HG02759 (cell line): ENCODE results near the gene MARCHF7.
A peak's percentile ranks its signal among the peaks of the same experiment; 100 is the strongest.
"Not testable (repeated sequence)": the region's sequence is repeated elsewhere in the genome, so short reads cannot be mapped to it uniquely, and the experiment has no call there.

Experiments
- ATAC-seq: cut with Tn5 transposase; IDR thresholded peaks from one replicate; pipeline ENCODE4 v1.9.1; 2021; ENCODE audit warnings: mild to moderate bottlenecking, moderate library complexity; ENCODE audit not compliant: unreplicated experiment

Gene MARCHF7

GRCh38 chr2:159712143-159712928 lies at the start of gene MARCHF7:
TSS of gene MARCHF7 (plus strand) at chr2:159712506. CDS start at chr2:159729023, 16,517 bp downstream.
- ATAC-seq: peak; percentile 92

GRCh38 chr2:159667423-159667822 lies 44.9 kb upstream of the MARCHF7 start:
- ATAC-seq: not testable (repeated sequence)

- no peak for ATAC-seq
Observed at GRCh38 chr2:159671047-159671446, 41.3 kb upstream of the MARCHF7 start.

GRCh38 chr2:159677654-159678053 lies 34.7 kb upstream of the MARCHF7 start:
- no peak for ATAC-seq

- ATAC-seq: no peak
Observed at GRCh38 chr2:159680692-159681091, 31.6 kb upstream of the MARCHF7 start.

- ATAC-seq: no peak
Observed at GRCh38 chr2:159683817-159684216, 28.5 kb upstream of the MARCHF7 start.

GRCh38 chr2:159684796-159685195 lies 27.5 kb upstream of the MARCHF7 start:
- no peak for ATAC-seq

GRCh38 chr2:159694500-159695040 lies 17.7 kb upstream of the MARCHF7 start:
- no peak for ATAC-seq

- peak; percentile 53 for ATAC-seq
Observed at GRCh38 chr2:159695795-159696448, 16.4 kb upstream of the MARCHF7 start.

- ATAC-seq: no peak
Observed at GRCh38 chr2:159703491-159703890, 8.8 kb upstream of the MARCHF7 start.

GRCh38 chr2:159706385-159706980 lies 5.8 kb upstream of the MARCHF7 start:
- no peak for ATAC-seq

- ATAC-seq: no peak
Observed at GRCh38 chr2:159708066-159708760, 4.1 kb upstream of the MARCHF7 start.

GRCh38 chr2:159710601-159711180 lies 1.6 kb upstream of the MARCHF7 start:
- ATAC-seq: no peak

- no peak for ATAC-seq
Observed at GRCh38 chr2:159711562-159712142, 654 bp upstream of the MARCHF7 start.

GRCh38 chr2:159712929-159713420 lies 669 bp downstream of the MARCHF7 start:
- peak; percentile 6 for ATAC-seq

- no peak for ATAC-seq
Observed at GRCh38 chr2:159713631-159714246, 1.4 kb downstream of the MARCHF7 start.

- ATAC-seq: no peak
Observed at GRCh38 chr2:159714247-159714930, 2.1 kb downstream of the MARCHF7 start.

GRCh38 chr2:159715451-159715850 lies 3.1 kb downstream of the MARCHF7 start:
- ATAC-seq: no peak

- not testable (repeated sequence) for ATAC-seq
Observed at GRCh38 chr2:159716409-159716808, 4.1 kb downstream of the MARCHF7 start.
